GM06990 (cell line): Measurements from ENCODE around the gene PTPRM.

ENCODE experiments used
- DNase-seq: peaks from one replicate; pipeline ENCODE4 v3.0.0-alpha.2; 2011; ENCODE audit not compliant: insufficient read length; ENCODE audit errors: extremely low read depth
- H3K27me3 ChIP-seq: replicated peaks from 2 replicates; pipeline ENCODE4 v1.6.0; 2011; ENCODE audit warnings: low read length; ENCODE audit not compliant: control insufficient read depth, insufficient read depth
- H3K36me3 ChIP-seq: 2 replicates; pipeline ENCODE4 v1.5.1; 2011; ENCODE audit warnings: low read length; ENCODE audit not compliant: control insufficient read depth, insufficient read depth
- H3K4me3 ChIP-seq: replicated peaks from 2 replicates; pipeline ENCODE4 v1.5.1; 2011; ENCODE audit warnings: low read depth, mild to moderate bottlenecking, control low read depth, low read length
- TF ChIP-seq, protein P1 (sequence below): IDR thresholded peaks from 2 replicates; pipeline ENCODE4 v1.5.1; 2011; ENCODE audit warnings: low read length, control low read depth, mild to moderate bottlenecking, inconsistent platforms; ENCODE audit not compliant: insufficient read depth, poor library complexity, severe bottlenecking

The PTPRM gene

DNA sequence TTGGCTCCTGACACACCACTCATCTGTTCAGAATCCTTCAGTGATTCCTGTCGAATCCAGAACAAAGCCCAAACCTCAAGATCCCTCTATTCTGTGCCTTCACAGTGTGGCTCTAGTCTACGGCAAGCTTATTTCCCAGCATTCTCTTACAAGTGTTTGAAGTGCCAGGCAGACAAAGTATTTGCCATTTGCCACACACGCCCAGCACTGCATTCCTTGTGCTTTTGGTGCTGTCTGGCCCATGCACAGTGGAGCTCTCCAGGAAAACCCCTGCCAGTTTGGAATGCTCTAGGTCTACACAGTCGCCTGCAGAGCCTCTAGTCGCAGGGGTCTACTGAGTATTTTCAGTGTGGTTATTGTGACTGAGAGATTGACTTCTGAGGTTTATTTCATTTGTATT, 783.5 kb downstream of the PTPRM start:
- TF ChIP-seq, protein P1, sequence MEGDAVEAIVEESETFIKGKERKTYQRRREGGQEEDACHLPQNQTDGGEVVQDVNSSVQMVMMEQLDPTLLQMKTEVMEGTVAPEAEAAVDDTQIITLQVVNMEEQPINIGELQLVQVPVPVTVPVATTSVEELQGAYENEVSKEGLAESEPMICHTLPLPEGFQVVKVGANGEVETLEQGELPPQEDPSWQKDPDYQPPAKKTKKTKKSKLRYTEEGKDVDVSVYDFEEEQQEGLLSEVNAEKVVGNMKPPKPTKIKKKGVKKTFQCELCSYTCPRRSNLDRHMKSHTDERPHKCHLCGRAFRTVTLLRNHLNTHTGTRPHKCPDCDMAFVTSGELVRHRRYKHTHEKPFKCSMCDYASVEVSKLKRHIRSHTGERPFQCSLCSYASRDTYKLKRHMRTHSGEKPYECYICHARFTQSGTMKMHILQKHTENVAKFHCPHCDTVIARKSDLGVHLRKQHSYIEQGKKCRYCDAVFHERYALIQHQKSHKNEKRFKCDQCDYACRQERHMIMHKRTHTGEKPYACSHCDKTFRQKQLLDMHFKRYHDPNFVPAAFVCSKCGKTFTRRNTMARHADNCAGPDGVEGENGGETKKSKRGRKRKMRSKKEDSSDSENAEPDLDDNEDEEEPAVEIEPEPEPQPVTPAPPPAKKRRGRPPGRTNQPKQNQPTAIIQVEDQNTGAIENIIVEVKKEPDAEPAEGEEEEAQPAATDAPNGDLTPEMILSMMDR = no peak
- no peak overlapping the region for H3K4me3 ChIP-seq
- H3K27me3 ChIP-seq = peaks cover 3% of the 10 kb centered on the region; the same call in 1 of the 2 replicates
- H3K36me3 ChIP-seq = no peaks in the 10 kb centered on the region
- DNase-seq = no peak

DNA sequence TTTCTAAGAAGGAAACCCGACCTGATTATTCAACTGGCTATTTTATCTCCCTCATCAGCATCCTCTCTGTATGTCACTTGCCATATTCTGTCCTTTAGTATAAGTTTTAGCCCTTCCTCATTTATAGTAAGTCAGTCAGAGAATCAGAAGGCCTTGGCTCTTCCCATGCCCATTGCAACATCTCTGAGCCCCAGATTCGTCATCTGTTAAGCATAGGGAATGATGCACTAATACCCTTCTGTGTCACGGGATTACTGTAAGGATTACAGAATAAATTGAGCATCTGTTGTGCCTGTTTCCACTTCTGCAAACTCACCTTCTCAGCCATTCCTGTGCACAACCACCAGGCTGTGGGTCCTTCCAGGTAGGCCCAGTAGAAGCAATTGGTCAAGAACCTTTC, 784.0 kb downstream of the PTPRM start:
- no peaks in the 10 kb centered on the region for H3K36me3 ChIP-seq
- H3K27me3 ChIP-seq = peaks cover 3% of the 10 kb centered on the region; the same call in 1 of the 2 replicates
- no peak overlapping the region for H3K4me3 ChIP-seq
- no peak for DNase-seq
- TF ChIP-seq, protein P1 = no peak

DNA sequence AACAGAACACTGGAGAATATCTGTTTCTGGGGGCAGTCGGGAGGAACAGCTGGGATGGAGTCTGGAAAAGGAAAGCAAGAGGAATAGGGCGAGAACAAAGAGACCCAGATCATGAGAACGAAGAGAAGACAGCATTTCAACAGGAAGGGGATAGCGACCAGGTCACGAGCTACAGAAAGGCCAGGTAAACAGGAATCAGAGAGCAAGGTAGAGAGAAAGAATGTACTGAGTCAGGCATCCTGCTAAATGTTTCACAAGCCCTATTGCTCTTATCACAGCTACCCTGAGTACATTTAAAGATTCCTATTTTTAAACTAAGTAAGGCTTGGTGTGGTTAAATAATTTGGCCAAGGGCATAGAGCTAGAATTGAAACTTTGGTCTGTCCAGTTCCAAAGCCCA, 787.2 kb downstream of the PTPRM start:
- Histone ChIP-seq H3K27me3 (peaks cover 3% of the 10 kb centered on the region; the same call in 1 of the 2 replicates), H3K36me3 (no peaks in the 10 kb centered on the region), H3K4me3 (no peak overlapping the region)
- TF ChIP-seq, protein P1 = no peak
- DNase-seq = no peak

DNA sequence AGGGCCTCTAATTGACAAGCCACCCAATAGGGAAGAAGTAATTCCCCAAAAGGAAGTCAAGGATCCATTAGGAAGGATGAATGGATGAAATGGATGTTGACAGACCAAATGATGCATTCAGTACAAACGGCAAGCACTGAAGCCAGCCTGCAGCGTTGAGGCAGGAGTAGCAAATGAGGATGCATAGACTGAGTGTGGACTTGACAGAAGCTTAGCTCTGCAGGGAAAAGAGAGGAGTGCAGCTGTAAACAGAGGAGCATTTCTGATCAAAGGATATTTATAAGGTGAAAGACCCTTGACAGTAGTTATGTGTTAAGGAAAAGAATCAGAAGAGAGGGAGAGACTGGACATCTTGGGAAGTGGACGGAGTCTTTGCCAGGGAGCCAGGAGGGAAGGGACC, 788.9 kb downstream of the PTPRM start:
- no peaks in the 10 kb centered on the region for H3K36me3 ChIP-seq
- no peak overlapping the region for H3K4me3 ChIP-seq
- H3K27me3 ChIP-seq = peaks cover 4% of the 10 kb centered on the region
- TF ChIP-seq, protein P1 = no peak
- DNase-seq = no peak

DNA sequence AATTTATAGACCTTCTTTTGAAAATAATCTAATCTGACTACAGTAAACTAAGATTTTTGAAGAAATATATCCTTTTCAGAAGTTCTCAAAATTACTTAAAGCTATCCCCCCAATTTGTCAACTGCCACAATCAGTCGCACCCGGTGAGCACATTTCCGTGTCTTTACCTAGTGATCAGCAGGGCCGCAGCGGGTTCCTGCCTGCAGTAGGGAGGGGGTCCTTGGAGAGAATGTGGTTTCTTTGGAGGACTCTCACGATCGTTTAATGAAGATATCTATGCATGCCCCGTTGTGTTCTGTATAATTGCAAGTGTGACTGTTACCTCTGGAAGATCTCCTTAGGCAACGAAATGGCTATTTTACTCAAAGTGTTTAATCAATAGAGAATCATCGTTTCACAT, 790.2 kb downstream of the PTPRM start:
- TF ChIP-seq, protein P1 = no peak
- Histone ChIP-seq H3K4me3 (no peak overlapping the region), H3K27me3 (peaks cover 3% of the 10 kb centered on the region), H3K36me3 (no peaks in the 10 kb centered on the region)
- DNase-seq = no peak
